ENCODE results near the gene CACNA2D3. TPM values are rescaled to one million over a fixed set of nuclear protein-coding genes. Genes with fewer than 3 reads are reported as not detected.

The CACNA2D3 gene
- total RNA-seq, 4 donors from 2014 or later = 0.55 to 3.4 (median 1.6) TPM

DNA sequence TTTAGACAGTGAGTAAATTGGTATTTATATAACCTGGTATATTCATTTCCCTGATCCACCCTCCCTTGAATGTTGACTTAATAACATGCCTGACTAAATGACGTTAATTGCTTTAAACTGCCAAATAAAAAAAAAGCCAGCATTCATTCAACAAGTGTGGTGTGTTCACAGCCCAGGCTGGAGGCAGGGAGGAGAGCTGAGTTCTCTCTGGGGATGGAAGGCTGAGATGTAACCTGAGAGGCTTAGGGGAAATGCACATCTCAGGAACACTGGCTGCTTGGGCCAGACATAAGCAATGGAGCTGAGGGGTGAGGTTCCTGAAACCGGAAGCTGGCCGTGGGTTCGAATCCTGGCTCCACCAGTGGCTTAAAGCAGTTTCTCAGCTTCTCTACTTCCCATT lies 17.3 kb downstream of the CACNA2D3 start:
- in situ Hi-C loops (cut with MboI; ENCODE audit: low pct_ligation_motif_present in 1 of 4, low pct_unique_long_range_greater_than_20kb in 1 of 4, low sequenced_read_pairs in 3 of 4) = loop anchor here in 1 of 4 donors (10.0 kb wide), 1 partner anchor 235 kb away; no protein-coding TSS in a partner anchor
- intact Hi-C loops (cut with DNase I; ENCODE audit: low total_unique reads) = no loop called here

DNA sequence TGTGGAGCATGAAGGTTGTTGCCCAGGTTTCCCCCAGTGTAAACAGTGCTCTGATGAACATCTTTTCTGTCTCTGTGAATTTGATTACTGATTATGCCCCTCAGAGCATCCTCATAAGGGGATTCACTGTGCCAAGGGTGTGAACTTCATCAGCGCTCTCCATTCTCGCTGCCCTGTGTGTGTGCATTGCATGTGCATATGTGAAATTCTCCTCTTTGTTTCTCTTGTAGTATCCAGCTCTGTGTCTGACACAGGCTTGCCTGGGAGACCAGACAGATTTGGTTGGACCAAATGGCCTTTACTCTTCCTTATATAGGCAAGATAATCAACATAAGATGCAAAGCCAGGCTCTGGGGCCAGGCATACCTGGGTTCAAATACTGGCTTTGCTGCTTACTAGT lies 21.9 kb downstream of the CACNA2D3 start:
- in situ Hi-C loops (cut with MboI; ENCODE audit: low pct_ligation_motif_present in 1 of 4, low pct_unique_long_range_greater_than_20kb in 1 of 4, low sequenced_read_pairs in 3 of 4) (loop anchor here in 1 of 4 donors (10.0 kb wide), 1 partner anchor 231 kb away; no protein-coding TSS in a partner anchor), intact Hi-C loops (cut with DNase I; ENCODE audit: low total_unique reads) (no loop called here)
- Histone ChIP-seq H3K27me3 (peaks cover 4% of the 10 kb centered on the region), H3K4me3 (no peak overlapping the region), H3K4me1 (no peaks in the 10 kb centered on the region), H3K36me3 (no peaks in the 10 kb centered on the region), H3K9me3 (no peaks in the 10 kb centered on the region), H3K27ac (no peak overlapping the region)
- WGBS, 2 donors (ENCODE audit: low coverage in 1 of 2) = 80 to 83% methylated on average over 2 of the region's 2 CpGs
- DNase-seq = no peak
- TF ChIP-seq POLR2AphosphoS5 (IDR thresholded peaks at IDR 0.05) = no peak

More for the DNA sequence above, 17.3 kb downstream of the CACNA2D3 start:
- H3K9me3 ChIP-seq = no peaks in the 10 kb centered on the region
- WGBS, 2 donors (ENCODE audit: low coverage in 1 of 2) = 63 to 73% methylated on average over 3 to 4 of the region's 4 CpGs
- TF ChIP-seq, protein P1, sequence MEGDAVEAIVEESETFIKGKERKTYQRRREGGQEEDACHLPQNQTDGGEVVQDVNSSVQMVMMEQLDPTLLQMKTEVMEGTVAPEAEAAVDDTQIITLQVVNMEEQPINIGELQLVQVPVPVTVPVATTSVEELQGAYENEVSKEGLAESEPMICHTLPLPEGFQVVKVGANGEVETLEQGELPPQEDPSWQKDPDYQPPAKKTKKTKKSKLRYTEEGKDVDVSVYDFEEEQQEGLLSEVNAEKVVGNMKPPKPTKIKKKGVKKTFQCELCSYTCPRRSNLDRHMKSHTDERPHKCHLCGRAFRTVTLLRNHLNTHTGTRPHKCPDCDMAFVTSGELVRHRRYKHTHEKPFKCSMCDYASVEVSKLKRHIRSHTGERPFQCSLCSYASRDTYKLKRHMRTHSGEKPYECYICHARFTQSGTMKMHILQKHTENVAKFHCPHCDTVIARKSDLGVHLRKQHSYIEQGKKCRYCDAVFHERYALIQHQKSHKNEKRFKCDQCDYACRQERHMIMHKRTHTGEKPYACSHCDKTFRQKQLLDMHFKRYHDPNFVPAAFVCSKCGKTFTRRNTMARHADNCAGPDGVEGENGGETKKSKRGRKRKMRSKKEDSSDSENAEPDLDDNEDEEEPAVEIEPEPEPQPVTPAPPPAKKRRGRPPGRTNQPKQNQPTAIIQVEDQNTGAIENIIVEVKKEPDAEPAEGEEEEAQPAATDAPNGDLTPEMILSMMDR (IDR thresholded peaks at IDR 0.05) = no peak
- no peak for TF ChIP-seq POLR2A (IDR thresholded peaks at IDR 0.05)
- no peak for TF ChIP-seq POLR2AphosphoS5 (IDR thresholded peaks at IDR 0.05)
- no peak for TF ChIP-seq EP300 (IDR thresholded peaks at IDR 0.05; ENCODE audit: low read depth)
- H3K27ac ChIP-seq = no peak overlapping the region
- H3K36me3 ChIP-seq = no peaks in the 10 kb centered on the region
- H3K4me1 ChIP-seq = no peaks in the 10 kb centered on the region
- no peak for DNase-seq
- no peaks in the 10 kb centered on the region for H3K27me3 ChIP-seq
- H3K4me3 ChIP-seq = no peak overlapping the region

DNA sequence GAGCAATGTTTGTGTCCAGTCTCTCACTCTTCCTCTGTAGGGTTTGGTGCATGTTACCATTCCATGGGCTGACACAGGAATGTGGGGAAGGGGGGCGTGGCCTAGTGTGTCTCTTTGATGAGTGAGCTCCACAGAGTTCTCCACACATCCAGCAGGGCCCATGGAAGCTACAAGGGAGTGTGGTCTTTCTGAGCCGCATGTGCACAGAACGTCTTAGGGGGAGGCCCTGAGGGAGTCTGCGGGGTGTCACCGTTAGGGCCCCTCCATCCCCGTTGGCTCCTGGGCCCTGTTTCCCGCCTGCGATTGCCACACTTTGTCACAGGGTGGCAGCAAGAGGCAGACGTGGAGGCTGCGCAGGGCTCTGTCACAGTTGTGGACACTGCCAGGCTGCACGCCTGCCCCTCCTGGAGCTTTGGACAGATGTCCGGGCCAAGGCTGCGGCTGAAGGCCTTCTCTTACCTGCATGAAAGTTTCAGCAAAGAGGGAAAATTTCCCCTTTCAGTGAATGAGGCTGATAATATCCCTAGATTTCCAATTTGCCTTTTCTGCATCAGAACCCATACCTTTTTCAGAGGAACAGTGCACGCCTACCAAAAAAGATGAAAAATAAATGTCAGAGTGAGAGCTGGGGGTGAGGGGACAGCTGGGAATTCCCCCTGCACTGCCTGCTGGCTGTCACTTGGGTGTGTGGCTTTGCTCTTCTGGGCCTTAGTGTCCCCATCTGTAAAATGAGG lies 24.3 kb downstream of the CACNA2D3 start:
- TF ChIP-seq, protein P1 (IDR thresholded peaks at IDR 0.05) = peak; percentile 46 to 72 (median 67)
- no peak for TF ChIP-seq POLR2A (IDR thresholded peaks at IDR 0.05)
- TF ChIP-seq POLR2AphosphoS5 (IDR thresholded peaks at IDR 0.05) = no peak
- no peak for TF ChIP-seq EP300 (IDR thresholded peaks at IDR 0.05; ENCODE audit: low read depth)
- no peak overlapping the region for H3K27ac ChIP-seq
- in situ Hi-C loops (cut with MboI; ENCODE audit: low pct_ligation_motif_present in 1 of 4, low pct_unique_long_range_greater_than_20kb in 1 of 4, low sequenced_read_pairs in 3 of 4) = loop anchor here in 1 of 4 donors (10.0 kb wide), 1 partner anchor 228 kb away; no protein-coding TSS in a partner anchor
- H3K4me1 ChIP-seq = no peaks in the 10 kb centered on the region
- H3K9me3 ChIP-seq = no peaks in the 10 kb centered on the region
- peak; percentile 41 for DNase-seq
- no peak overlapping the region for H3K4me3 ChIP-seq
- H3K27me3 ChIP-seq = peaks cover 4% of the 10 kb centered on the region
- no peaks in the 10 kb centered on the region for H3K36me3 ChIP-seq
- 0 to 11% methylated on average over 3 to 14 of the region's 14 CpGs for WGBS, 2 donors (ENCODE audit: low coverage in 1 of 2)
- intact Hi-C loops (cut with DNase I; ENCODE audit: low total_unique reads) = no loop called here

DNA sequence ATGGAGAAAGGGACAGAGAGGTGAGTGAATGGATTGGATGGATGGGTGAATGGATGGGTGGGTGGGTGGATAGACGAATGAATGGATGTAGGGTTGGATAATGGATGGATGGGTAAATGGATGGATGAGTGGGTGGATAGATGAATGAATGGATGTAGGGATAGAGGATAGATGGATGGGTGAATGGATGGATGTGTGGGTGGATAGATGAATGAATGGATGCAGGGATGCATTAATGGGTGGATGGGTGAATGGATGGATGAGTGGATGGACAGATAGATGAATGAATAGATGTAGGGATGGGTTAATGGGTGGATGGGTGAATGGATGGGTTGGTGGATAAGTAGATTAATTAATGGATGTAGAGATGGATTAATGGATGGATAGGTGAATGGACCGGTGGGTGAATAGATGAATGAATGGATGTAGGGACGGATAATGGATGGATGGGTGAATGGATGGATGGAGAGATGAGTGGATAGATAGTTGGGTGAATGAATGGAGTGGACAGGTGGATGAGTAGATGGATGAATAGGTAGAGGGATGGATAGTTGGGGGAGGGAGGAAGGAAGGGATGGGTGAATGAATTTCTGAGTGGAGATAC lies 28.6 kb downstream of the CACNA2D3 start:
- Histone ChIP-seq H3K9me3 (no peaks in the 10 kb centered on the region), H3K4me3 (no peak overlapping the region), H3K27ac (no peak overlapping the region), H3K4me1 (no peaks in the 10 kb centered on the region), H3K27me3 (peaks cover 4% of the 10 kb centered on the region), H3K36me3 (no peaks in the 10 kb centered on the region)
- 86 to 88% methylated on average over 3 of the region's 3 CpGs for WGBS, 2 donors (ENCODE audit: low coverage in 1 of 2)
- no peak for TF ChIP-seq POLR2AphosphoS5 (IDR thresholded peaks at IDR 0.05)
- TF ChIP-seq, protein P1 (IDR thresholded peaks at IDR 0.05) = no peak
- no peak for TF ChIP-seq EP300 (IDR thresholded peaks at IDR 0.05; ENCODE audit: low read depth)
- TF ChIP-seq POLR2A (IDR thresholded peaks at IDR 0.05) = no peak
- intact Hi-C loops (cut with DNase I; ENCODE audit: low total_unique reads) (no loop called here), in situ Hi-C loops (cut with MboI; ENCODE audit: low pct_ligation_motif_present in 1 of 4, low pct_unique_long_range_greater_than_20kb in 1 of 4, low sequenced_read_pairs in 3 of 4) (no loop called here)
- DNase-seq = no peak

All from transverse colon (tissue), 4 donors.